GM18873 (cell line): Measurements from ENCODE around the gene TECPR1.

Experiments
- ATAC-seq: cut with Tn5 transposase; IDR thresholded peaks from one replicate; pipeline ENCODE4 v1.9.1; 2021; ENCODE audit warnings: mild to moderate bottlenecking, moderate library complexity, moderate number of reproducible peaks; ENCODE audit not compliant: unreplicated experiment, low FRiP score

Gene TECPR1

GRCh38 chr7:98199131-98199530, 52.9 kb downstream of the TECPR1 start:
- no peak for ATAC-seq

DNA sequence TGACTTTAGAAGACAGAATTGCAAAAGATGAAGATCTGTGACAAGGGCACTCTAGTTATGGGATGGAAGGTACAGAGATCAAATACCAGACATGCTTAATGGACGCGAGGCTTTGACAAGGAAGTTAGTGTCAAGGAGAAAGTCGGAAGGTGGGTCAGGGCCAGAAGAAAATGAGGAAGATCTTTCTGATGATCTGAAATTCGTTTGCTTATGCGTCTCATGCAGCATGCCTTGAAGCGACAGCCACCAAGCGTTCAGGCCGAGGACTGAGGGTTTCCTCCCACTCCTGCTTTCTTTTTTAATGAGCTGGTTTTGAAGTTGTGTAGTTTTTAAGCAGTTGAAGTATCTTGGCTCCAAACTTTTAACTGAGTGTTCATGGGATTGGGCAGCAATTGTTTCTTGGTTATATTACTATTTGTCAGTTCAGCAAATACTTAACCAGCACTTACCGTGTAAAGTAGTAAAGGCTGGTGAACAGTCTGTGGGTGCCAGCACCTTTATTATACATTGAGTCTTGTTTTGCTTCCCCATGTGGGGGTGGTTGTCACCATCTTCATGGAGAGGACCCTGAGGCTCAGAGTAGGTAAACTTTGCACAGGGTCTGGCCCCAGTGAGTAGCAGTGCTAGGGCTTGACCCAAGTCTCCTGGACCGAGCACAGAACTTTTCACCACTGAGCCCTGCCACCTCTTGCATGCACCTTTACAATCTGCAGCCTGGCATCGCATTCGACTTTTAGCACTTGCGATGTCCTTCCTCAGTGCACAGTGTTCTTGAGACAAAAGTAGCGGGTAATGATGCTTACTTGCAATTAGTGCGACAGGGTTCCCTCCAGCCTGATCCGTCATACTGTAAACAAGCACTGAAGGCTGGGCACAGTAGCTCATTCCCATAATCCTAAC, 55.1 kb downstream of the TECPR1 start:
- no peak for ATAC-seq

DNA sequence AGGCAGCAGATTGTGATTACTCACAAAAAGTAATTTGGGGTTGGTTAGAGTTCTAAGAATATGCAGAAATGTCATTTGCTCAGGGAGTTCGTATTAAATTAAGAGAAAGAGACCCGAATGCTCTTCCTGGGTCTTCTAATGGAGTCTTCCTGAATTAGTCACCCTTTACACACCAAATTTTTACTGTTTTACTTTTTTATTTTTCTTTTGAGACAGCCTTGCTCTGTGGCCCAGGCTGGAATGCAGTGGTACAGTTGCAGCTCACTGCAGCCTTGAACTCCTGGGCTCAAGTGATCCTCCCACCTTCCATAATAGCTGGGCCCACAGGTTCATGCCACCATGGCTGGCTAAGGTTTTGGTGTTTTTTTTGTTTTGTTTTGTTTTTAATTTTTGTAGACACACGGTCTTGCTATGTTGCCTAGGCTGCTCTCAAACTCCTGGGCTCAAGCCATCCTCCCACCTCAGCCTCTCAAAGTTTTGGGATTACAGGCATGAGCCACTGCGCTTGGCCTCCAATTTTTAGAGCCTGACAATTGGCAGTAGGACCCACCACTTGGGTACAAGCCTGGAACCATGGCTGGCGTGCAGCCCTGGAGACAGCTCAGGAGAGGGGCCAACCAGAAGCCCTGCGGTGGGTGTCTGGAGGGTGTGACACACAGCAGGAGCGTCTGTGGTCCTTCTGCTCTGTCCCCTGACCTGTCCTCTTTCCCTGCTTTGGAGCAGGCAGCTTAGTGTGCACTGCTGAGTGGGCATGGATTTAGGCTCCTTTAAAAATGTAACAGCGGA, 57.2 kb downstream of the TECPR1 start:
- no peak for ATAC-seq

DNA sequence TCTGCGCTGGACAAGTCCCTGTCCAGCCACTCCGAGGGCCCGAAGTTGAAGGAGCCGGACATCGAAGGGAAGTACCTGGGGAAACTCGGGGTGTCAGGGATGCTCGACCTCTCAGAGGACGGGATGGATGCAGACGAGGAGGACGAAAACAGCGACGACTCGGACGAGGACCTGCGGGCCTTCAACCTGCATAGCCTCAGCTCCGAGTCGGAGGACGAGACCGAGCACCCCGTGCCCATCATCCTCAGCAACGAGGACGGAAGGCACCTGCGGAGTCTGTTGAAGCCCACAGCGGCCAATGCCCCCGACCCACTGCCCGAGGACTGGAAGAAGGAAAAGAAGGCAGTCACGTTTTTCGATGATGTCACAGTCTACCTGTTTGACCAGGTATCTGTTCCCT, 57.8 kb downstream of the TECPR1 start:
- no peak for ATAC-seq

GRCh38 chr7:98193474-98194180, 58.4 kb downstream of the TECPR1 start:
- no peak for ATAC-seq

GRCh38 chr7:98192781-98193457, 59.1 kb downstream of the TECPR1 start:
- ATAC-seq: no peak

GRCh38 chr7:98191668-98192431, 60.2 kb downstream of the TECPR1 start:
- ATAC-seq: no peak

DNA sequence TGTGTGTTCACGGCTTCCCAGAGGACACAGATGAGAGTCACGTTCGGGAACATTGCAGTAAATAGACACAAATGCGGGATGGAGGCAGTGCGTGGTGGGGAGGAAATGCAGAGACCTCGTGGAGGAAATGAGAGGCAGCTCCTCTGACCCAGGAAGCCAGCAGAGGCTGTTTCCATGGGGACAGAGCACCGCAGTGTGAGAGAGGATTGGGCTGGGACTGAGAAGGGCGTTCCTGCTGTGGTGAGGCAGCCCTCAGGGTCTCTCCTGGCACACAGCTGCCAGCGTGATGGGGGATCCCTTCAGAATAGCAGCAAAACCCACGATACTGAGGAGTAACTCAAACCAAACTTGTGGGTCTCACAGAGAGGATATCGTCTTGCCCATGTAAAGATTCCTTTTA, 62.5 kb downstream of the TECPR1 start:
- ATAC-seq: no peak

DNA sequence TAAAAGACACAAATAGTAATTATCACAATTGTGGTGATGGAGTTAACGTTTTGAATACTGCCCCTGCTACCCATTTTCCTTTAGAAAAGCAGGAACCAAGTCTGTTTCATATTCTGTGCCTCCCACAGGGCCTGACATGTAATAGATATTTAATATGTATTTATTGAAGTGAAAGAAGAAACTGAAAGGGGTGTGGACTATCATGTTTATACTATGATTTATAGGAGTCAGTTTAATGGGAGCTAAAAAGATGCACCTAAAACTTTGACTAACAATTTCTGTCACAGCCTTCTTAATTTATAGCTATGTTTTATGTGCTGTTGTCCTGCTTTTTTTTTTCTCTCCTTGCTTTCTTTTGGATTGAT, 64.9 kb downstream of the TECPR1 start:
- ATAC-seq: no peak

GRCh38 chr7:98186452-98187137, 65.4 kb downstream of the TECPR1 start:
- ATAC-seq: no peak

DNA sequence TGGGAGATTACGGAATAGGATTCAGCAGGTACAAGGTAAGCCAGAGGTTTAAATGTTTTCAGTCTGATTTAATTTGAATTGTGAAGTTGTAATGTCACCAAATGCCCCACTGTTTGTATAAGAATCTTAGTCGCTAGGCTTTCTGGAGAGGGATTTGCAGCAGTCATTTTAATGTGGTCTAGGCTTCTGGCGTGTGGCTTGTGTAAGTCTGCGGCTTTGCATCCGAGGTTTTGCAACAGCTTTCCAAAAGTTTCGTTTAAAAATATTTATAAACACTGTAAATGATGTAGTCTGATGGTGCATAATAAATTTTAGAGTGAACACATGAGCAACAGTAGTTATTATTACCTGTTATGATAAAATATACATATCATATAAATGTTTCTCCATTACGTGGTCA, 66.9 kb downstream of the TECPR1 start:
- no peak for ATAC-seq

DNA sequence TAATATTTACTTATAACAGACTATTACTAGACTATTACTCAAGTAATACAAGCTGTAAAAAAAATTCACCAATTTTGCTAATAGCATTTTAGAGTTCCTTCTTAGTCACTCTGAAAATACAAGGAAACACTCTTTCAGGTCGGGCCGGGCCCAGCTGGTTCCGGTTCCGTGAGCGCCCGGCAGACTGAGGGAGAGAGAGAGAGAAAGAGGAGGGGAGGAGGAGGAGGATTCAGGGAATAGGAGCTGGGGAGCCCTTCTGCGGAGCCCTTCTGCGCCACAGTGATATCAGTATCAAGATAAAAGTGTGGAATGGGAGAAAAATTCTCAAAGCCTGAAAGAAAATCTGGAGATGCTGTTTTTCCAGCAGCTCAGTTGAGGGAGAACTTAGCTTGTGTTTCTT, 71.3 kb downstream of the TECPR1 start:
- no peak for ATAC-seq

GRCh38 chr7:98178762-98179490, 73.1 kb downstream of the TECPR1 start:
- ATAC-seq: no peak

GRCh38 chr7:98178321-98178720, 73.7 kb downstream of the TECPR1 start:
- no peak for ATAC-seq

- ATAC-seq: no peak
Observed at GRCh38 chr7:98177553-98177952, 74.5 kb downstream of the TECPR1 start.

DNA sequence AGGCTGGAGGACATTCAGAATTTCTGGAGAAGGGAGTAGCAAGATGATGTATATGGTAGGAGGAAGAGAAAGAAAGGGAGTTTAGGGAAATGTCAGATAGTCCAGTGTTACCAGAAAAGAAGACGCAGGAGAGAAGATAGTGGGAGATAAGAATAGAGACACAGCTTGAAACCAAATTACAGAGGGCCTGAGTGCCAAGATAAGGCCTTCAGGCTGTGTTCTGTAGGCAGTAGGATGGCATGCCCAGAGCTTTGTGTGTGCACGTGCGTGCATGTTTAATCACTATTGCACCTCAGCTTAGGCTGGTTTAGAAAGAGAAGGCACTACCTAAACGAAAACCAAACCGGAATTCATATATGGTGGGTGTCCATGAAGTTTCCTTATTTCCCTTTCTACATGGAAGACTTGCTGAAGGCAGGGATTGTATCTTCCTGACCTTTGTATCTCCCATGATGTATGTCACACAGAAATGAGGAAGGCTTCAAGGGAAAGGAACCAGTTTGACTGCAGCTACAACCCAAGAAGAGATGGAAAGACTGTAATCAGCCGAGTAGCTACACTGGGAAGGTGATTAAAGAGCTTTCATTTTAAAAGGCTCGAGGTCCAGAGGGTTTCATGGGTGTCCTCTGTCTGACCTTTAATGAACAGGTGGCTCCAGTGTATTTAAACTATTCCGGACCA, 76.6 kb downstream of the TECPR1 start:
- no peak for ATAC-seq

DNA sequence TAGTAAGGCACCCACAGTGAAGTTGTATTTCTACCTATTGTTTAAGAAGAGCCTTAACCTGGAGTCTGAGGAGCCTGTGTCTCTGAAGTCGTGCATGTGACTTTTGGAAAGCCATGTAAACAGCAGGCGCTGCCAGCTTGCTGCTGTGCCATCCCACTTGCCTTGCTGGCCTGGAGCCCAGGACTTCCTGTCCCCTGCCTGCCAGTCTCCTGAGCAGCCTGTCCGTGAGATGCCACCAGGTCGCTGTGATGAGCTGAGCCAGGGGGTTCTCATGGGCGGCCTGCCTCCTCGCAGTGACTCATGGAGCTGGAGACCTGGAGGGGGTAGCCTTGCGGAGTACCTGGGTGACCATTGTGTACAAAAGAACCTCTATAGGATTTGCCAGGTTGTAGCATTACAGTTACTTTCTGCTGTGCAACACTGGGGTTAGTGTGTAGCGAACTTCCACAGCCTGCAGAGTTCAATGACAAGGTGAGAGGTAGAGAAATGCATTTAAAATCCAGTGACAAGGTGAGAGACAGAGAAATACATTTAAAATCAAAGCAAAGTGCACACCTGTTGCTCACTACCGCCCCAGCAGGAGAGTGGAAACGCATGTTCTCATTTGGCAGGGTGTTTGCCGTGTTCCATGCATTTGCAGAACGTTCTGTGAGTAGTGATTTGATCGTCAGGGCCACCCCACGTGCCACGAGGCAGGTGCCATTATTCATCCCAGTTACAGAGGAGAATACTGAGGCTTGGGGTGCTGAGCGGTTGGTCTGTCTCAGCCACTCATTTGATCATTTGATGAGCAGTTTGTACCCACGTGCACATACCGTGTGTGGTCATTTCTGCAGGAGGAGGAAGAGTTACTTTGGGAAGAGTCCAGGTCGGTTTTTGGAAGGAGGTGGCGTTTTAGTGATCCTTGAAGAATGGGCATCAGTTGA, 77.4 kb downstream of the TECPR1 start:
- ATAC-seq: no peak
